ENCODE measurements around the gene SPPL2A.

Gene SPPL2A

DNA sequence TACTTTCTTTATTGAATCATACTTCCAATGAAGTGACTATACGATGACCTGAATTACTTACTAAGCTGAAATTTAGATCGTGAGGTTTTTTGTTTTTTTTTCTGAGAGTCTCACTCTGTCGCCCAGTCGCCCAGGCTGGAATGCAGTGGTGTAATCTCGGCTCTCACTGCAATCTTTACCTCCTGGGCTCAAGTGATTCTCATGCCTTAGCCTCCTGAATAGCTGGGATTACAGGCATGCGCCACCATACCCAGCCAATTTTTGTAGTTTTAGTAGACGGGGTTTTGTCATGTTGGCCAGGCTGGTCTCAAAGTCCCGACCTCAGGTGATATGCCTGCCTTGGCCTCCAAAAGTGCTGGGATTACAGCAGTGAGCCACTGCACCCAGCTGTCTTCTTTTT is 28.7 kb downstream of the SPPL2A start:
- CTCF ChIA-PET, result no interaction called here
- no peak overlapping the region for H3K27ac ChIP-seq
- POLR2A ChIA-PET (ENCODE audit: low non-redundant PET), result no interaction called here
- no peak for DNase-seq (ENCODE audit: low spot score)
- TF ChIP-seq, protein P1, sequence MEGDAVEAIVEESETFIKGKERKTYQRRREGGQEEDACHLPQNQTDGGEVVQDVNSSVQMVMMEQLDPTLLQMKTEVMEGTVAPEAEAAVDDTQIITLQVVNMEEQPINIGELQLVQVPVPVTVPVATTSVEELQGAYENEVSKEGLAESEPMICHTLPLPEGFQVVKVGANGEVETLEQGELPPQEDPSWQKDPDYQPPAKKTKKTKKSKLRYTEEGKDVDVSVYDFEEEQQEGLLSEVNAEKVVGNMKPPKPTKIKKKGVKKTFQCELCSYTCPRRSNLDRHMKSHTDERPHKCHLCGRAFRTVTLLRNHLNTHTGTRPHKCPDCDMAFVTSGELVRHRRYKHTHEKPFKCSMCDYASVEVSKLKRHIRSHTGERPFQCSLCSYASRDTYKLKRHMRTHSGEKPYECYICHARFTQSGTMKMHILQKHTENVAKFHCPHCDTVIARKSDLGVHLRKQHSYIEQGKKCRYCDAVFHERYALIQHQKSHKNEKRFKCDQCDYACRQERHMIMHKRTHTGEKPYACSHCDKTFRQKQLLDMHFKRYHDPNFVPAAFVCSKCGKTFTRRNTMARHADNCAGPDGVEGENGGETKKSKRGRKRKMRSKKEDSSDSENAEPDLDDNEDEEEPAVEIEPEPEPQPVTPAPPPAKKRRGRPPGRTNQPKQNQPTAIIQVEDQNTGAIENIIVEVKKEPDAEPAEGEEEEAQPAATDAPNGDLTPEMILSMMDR (conservative IDR thresholded peaks at IDR 0.05; ENCODE audit: low read depth), result no peak

DNA sequence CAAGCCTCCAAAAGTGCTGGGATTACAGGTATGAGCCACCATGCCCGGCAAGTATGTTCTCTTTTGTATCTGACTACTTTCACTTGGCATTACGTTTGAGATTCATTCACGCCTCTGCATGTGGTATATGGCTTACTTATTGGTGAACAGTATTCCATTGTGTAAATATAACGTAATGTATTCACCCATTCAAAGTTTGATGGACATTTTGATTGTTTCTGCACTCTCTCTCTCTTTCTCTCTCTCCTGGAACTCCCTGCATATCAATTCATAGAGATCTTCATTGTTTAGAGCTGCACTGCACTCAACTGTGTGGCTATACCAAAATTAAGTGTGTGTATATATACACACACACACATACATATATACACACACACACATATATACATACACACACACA is 30.4 kb downstream of the SPPL2A start:
- DNase-seq (ENCODE audit: low spot score), result no peak
- POLR2A ChIA-PET (ENCODE audit: low non-redundant PET), result no interaction called here
- TF ChIP-seq, protein P1 (conservative IDR thresholded peaks at IDR 0.05; ENCODE audit: low read depth), result no peak
- H3K27ac ChIP-seq, result no peak overlapping the region
- CTCF ChIA-PET, result no interaction called here

DNA sequence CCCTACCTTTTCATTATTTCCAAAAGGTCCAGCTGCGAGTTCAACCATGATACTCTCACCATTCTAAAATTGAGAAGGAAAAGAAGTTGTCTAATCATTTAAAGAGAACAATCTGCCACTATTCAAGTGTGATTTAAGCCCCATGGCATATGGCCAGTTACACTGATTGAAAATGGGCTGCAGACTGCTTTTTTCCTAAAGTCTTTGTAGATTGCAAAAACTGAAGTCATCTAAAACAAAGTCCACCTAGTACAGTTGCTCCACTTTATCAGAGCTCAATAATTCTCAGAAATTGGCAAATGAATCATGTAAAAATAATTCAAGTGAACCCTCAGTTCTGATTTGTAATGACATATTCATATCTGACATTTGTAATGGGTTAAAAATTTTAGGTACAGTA is 39.2 kb downstream of the SPPL2A start:
- no peak overlapping the region for H3K27ac ChIP-seq
- TF ChIP-seq, protein P1 (conservative IDR thresholded peaks at IDR 0.05; ENCODE audit: low read depth), result no peak
- CTCF ChIA-PET, result interaction anchor here (0.6 to 0.8 kb wide), 4 partner anchors 14 to 1162 kb away, joined by 3 to 4 read pairs (median 4); no protein-coding TSS in a partner anchor
- POLR2A ChIA-PET (ENCODE audit: low non-redundant PET), result no interaction called here
- no peak for DNase-seq (ENCODE audit: low spot score)

- ChIA-PET POLR2A (ENCODE audit: low non-redundant PET) (no interaction called here), CTCF (no interaction called here)
- H3K27ac ChIP-seq, result no peak overlapping the region
- DNase-seq (ENCODE audit: low spot score), result no peak
- TF ChIP-seq, protein P1 (conservative IDR thresholded peaks at IDR 0.05; ENCODE audit: low read depth), result no peak
These were observed 46.8 kb downstream of the SPPL2A start for GRCh38 chr15:50718700-50719125.

DNA sequence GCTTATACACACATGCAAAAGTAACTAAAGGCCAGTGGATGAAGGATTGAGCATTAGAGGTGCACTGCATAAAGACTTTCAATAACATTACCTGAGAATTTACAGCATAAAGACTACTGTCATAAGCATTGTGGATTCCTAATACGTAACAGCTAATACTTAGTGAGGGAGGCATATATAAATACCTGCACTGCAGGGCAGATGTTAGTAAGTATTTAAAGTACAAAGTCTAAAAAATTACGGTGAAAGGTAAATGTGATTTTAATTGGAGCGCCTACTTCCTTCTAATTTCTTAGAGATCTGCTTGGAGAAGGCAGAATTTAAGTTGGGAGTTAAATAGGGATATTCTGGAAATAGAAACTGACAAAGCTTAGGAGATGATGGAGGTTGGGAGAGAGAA is 53.5 kb downstream of the SPPL2A start:
- POLR2A ChIA-PET (ENCODE audit: low non-redundant PET), result no interaction called here

GRCh38 chr15:50710585-50710984 is 54.9 kb downstream of the SPPL2A start:
- CTCF ChIA-PET, result interaction anchor here (0.7 kb wide), 1 partner anchor 652 kb away, joined by 4 read pairs; no protein-coding TSS in a partner anchor
- H3K27ac ChIP-seq, result no peak overlapping the region
- TF ChIP-seq, protein P1 (conservative IDR thresholded peaks at IDR 0.05; ENCODE audit: low read depth), result no peak
- DNase-seq (ENCODE audit: low spot score), result no peak
- POLR2A ChIA-PET (ENCODE audit: low non-redundant PET), result no interaction called here

More for the DNA sequence above, 53.5 kb downstream of the SPPL2A start:
- no peak overlapping the region for H3K27ac ChIP-seq
- no peak for DNase-seq (ENCODE audit: low spot score)
- TF ChIP-seq, protein P1 (conservative IDR thresholded peaks at IDR 0.05; ENCODE audit: low read depth), result no peak
- CTCF ChIA-PET, result interaction anchor here (0.6 kb wide), 2 partner anchors 14 to 670 kb away, joined by 3 to 4 read pairs; no protein-coding TSS in a partner anchor

Data from RWPE1 (cell line).